Embryonic facial prominence (tissue), 1 donor: ENCODE data around the gene LCE2C.
"Not testable (repeated sequence)": the region's sequence is repeated elsewhere in the genome, so short reads cannot be mapped to it uniquely, and the experiment has no call there.

Source experiments
- DNase-seq: peaks from one replicate; pipeline ENCODE4 v3.0.0-alpha.2; 2016; ENCODE audit errors: extremely low spot score

LCE2C gene

DNA sequence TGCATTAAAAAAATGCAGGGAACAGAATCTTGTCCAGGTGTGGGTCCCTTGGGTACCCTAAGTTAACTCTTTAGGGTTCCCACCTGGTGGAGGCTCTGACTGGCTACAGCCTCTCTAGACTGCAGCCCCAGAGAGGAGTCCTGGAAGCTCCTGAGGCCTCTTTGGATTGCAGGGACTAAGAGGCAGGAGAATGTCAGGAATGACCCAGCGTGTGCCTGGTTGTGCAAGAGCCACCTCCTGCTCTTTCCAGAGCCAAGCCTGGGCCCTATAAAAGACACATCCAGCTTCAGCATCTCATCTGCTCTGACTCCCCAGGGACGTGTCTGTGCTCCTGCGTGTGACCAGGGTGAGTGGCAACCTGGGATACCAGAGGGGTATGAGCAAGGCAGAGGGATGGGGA, at the start of gene LCE2C:
Gene LCE2C (plus strand): TSS at position 297 of the 400 bp plus-strand sequence. CDS start 737 bp downstream, outside the sequence.
- DNase-seq: not testable (repeated sequence)

DNA sequence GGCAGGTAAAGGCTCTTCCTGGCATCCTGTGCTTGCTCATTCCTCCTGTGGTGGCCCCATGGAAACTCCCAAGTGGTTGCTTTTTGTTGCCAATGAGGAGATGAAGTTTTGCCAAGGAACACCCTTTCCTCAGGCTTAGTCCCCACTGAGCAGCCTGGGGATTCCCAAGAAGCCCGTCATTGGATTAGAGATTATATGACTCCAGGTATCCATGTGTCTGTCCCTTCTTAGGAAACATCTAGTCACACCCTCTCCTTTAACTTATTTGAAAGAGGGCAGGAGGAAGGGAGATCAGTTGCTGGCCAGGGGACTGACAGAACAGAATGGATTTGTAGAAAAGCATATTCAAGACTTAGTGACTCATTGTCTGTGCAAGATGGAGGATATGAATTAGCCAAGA, 48.3 kb upstream of the LCE2C start:
- DNase-seq: no peak

- no peak for DNase-seq
These were observed 44.5 kb upstream of the LCE2C start for GRCh38 chr1:152630596-152630995.

- no peak for DNase-seq
These were observed 34.7 kb upstream of the LCE2C start for GRCh38 chr1:152640351-152640750.

DNA sequence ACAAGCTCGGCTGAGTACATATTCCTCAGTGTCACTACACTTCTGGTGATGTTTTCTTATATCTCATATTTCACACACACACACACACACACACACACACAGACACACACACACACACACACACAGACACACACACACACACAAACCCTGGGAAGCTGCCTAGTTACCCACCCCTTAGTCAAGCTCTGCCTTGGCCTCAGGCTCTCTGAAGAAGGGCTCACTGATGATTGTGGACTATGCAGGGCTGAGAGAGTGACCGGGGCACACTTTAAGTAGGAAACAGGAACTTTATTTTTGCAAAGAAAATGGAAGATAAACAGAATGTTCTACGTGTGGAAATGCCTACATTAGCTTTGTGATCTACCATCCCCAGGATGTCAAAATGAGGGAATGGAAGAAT, 31.1 kb upstream of the LCE2C start:
- no peak for DNase-seq

- no peak for DNase-seq
These were observed 29.9 kb upstream of the LCE2C start for GRCh38 chr1:152645146-152645545.

DNA sequence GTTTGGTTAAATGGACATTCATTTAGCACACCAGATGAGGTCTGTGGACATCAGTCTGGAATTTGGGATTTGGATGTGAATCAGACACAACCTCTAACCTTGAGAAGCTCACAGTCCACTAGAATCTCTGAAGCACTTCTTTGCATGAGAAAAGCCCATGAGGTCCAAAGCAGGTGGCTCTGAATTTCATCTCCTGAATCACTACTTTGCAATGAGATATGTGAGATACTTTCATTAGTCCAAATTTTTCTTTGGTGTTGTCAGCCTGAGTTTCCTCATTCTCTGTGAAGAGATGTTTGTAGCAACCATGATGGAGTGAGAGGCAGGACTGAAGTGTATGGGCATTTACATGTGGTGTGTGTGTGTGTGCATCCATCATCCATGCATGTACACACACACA, 28.4 kb upstream of the LCE2C start:
- no peak for DNase-seq

- DNase-seq: no peak
These were observed 21.0 kb upstream of the LCE2C start for GRCh38 chr1:152654110-152654509.

- DNase-seq: no peak
These were observed 18.6 kb upstream of the LCE2C start for GRCh38 chr1:152656459-152656858.

DNA sequence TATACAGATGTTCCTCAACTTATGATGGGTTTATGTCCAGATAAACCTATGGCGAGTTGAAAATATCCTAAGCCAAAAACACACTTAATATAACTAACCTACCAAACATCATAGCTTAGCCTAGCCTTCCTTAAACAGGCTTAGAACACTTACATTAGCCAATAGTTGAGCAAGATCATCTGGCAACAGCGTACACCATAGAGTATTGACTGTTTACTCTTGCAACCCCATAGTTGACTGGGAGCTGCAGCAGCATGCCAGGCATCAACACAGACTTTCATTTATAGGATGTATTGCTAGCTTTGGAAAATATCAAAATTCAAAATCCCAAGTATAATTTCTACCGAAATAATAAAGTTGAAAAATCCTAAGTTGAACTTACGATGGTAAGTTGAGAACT, 17.4 kb upstream of the LCE2C start:
- DNase-seq: no peak

DNA sequence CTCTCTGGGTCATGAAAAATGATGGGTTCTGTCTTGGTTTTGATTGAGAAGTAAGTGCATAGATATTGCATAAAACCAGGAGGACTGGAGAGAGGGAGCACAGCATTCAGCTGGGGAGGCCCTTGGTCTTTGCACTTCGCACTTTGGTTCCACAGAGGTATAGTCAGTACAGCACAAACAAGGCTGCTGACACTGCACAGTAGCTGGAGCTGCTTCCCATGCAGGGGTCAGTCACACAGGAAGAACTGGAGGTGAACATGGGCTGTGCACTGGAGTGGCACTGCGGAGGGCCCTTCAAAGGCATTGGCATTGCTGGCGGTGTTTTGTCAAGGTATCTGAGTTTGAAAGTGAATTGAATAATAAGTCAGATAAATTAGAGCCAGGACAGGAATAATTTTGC, 16.4 kb upstream of the LCE2C start:
- no peak for DNase-seq

- DNase-seq: no peak
These were observed 12.0 kb upstream of the LCE2C start, which contains the start of gene LCE2D for GRCh38 chr1:152663098-152663497. LCE2D (plus strand) TSS chr1:152663380; CDS start chr1:152664106, 726 bp downstream.

DNA sequence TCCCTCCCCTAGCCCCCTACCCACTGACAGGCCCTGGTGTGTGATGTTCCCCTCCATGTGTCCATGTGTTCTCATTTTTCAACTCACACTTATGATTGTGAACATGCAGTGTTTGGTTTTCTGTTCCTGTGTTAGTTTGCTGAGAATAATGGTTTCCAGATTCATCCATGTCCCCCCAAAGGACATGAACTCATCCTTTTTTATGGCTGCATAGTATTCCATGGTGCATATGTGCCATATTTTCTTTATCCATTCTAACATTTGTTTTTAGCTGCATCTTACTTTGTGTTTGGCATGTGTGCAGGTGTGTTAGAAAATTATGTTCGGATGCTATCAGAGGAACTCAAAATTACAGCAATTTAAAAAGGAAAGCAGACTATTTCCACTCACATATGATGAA, 8.9 kb upstream of the LCE2C start:
- DNase-seq: not testable (repeated sequence)

DNA sequence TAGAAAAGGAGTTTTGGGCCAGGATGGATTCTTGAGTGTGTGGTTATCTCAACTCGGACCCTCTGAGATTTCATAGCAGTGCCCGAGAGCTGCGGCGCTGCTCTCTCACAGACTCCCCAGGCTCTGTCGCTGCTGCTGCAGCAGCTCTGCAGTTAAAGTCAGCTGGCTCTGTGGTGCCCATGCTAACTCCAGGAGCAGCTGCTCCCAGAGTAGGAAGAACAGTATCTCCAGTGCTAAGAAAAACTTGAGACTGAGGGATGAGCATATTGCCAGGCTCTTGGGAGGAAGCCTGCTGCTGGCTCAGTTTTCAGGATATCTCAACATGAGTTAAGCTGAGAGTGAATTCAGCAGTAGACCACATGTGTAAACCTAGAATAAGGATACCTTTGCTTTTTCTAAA, 7.4 kb upstream of the LCE2C start:
- DNase-seq: no peak

GRCh38 chr1:152673016-152673415, 2.1 kb upstream of the LCE2C start:
- DNase-seq: no peak

- no peak for DNase-seq
These were observed 4.4 kb downstream of the LCE2C start for GRCh38 chr1:152679459-152679858.

DNA sequence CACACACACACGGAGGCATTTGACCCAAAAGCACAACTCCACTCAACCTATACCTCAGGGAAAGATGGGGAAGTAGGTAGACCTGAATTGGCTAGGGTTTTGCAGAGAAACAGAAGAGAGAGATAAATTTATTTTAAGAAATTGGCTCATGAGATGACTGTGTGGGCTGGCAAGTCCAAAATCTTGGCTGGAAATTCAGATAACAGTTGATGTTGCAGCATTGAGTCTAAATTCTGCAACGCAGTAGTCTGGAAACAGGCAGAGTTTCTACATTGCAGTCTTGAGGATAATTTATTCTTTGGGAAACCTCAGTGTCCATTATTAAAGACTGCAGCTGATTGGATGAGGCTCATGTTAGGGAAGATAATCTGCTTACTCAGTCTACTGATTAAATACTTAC, 6.5 kb downstream of the LCE2C start:
- DNase-seq: no peak

DNA sequence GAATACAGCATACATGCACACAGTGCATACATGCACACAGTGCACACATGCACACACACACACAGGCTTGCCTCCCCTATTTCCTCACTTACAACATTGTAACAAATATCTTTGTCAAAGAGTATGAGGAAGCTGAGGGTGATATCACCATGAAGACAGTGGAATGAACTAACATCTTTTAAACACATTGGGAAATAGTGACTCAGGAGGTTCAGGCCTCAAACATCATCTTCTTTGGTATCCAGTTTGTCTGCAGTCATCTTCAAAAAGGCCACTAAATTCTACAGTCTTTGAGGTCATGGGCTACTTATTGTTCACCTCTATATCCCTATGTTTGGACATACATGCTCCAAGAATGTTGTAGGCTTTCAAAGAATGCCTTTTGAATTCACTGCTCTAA, 8.8 kb downstream of the LCE2C start:
- no peak for DNase-seq

- DNase-seq: not testable (repeated sequence)
These were observed 10.7 kb downstream of the LCE2C start, which contains the start of gene LCE2B for GRCh38 chr1:152685823-152686222. LCE2B (plus strand) TSS chr1:152686123; CDS start chr1:152686844, 721 bp downstream.

- no peak for DNase-seq
These were observed 22.9 kb downstream of the LCE2C start, which contains the start of gene LCE2A for GRCh38 chr1:152697701-152698600. LCE2A (plus strand) TSS chr1:152698345; CDS start chr1:152698902, 557 bp downstream.

- no peak for DNase-seq
These were observed 24.7 kb downstream of the LCE2C start for GRCh38 chr1:152699746-152700145.

GRCh38 chr1:152707860-152708259, 32.8 kb downstream of the LCE2C start, which contains the start of gene LCE4A:
LCE4A (plus strand) TSS chr1:152708160; CDS start chr1:152709076, 916 bp downstream.
- no peak for DNase-seq

GRCh38 chr1:152718238-152718637, 43.2 kb downstream of the LCE2C start:
- DNase-seq: no peak
